ENCODE measurements around the gene PPP1R12C.

DNA sequence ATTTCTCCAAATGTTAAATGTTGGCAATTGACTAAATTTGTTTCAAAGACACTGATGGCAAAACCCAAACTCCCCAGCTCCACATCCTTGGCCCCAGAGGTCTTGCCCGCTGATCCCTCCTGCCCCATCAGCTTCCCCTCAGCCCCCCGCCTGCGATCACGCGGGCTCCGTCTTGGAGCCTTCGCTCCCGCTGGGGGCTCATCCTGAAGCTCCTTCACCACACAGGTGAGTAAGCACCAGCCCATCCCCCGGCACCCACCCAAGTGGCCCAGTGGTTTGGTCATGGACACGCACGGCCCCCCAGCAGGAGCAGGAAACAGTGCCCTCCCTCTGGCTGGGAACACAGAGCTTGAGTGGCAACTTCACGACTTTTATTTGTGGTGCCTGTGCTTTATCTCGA lies 26.9 kb downstream of the PPP1R12C start:
- TF ChIP-seq, protein P1, sequence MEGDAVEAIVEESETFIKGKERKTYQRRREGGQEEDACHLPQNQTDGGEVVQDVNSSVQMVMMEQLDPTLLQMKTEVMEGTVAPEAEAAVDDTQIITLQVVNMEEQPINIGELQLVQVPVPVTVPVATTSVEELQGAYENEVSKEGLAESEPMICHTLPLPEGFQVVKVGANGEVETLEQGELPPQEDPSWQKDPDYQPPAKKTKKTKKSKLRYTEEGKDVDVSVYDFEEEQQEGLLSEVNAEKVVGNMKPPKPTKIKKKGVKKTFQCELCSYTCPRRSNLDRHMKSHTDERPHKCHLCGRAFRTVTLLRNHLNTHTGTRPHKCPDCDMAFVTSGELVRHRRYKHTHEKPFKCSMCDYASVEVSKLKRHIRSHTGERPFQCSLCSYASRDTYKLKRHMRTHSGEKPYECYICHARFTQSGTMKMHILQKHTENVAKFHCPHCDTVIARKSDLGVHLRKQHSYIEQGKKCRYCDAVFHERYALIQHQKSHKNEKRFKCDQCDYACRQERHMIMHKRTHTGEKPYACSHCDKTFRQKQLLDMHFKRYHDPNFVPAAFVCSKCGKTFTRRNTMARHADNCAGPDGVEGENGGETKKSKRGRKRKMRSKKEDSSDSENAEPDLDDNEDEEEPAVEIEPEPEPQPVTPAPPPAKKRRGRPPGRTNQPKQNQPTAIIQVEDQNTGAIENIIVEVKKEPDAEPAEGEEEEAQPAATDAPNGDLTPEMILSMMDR (IDR thresholded peaks at IDR 0.05), result no peak
- TF ChIP-seq POLR2A (IDR thresholded peaks at IDR 0.05), result no peak

Measured in right lobe of liver (tissue), 4 donors.